Measurements from ENCODE around the gene NOC2L.

The NOC2L gene

GRCh38 chr1:917466-918091 lies 41.5 kb downstream of the NOC2L start:
- Histone ChIP-seq H3K36me3 (replicated peaks; ENCODE audit: insufficient read depth, low read length) (no peaks in the 10 kb centered on the region), H3K9ac (ENCODE audit: low read length) (no peak overlapping the region), H3K4me3 (ENCODE audit: low read length) (no peak overlapping the region), H3K9me3 (replicated peaks; ENCODE audit: insufficient read depth, low read length) (no peaks in the 10 kb centered on the region), H3K27me3 (replicated peaks; ENCODE audit: insufficient read depth, low read length) (peaks cover 100% of the 10 kb centered on the region), H3K27ac (ENCODE audit: low read length) (no peak overlapping the region), H3K4me2 (ENCODE audit: low read depth, low read length) (no peak overlapping the region), H3K79me2 (ENCODE audit: low read length) (no peaks in the 10 kb centered on the region), H3K4me1 (ENCODE audit: low read length) (no peaks in the 10 kb centered on the region; the same call in 1 of the 2 replicates), H3K9me2 (replicated peaks; ENCODE audit: insufficient read depth, low read length) (no peaks in the 10 kb centered on the region), H4K20me1 (ENCODE audit: insufficient read depth, low read length) (no peaks in the 10 kb centered on the region), H3F3A (ENCODE audit: insufficient read depth, low read length) (no peaks in the 10 kb centered on the region), H2AFZ (ENCODE audit: low read length) (no peak overlapping the region)
- DNase-seq, result no peak
- no peak for TF ChIP-seq CTCF (IDR thresholded peaks at IDR 0.05; ENCODE audit: low read length)
- no peak for TF ChIP-seq EZH2 (optimal IDR thresholded peaks at IDR 0.05; ENCODE audit: low read depth, low read length)
- TF ChIP-seq EZH2phosphoT487 (IDR thresholded peaks at IDR 0.05; ENCODE audit: low read length), result no peak

GRCh38 chr1:917076-917459 lies 42.0 kb downstream of the NOC2L start:
- no peak overlapping the region for H2AFZ ChIP-seq (ENCODE audit: low read length)
- H3F3A ChIP-seq (ENCODE audit: insufficient read depth, low read length), result no peaks in the 10 kb centered on the region
- no peaks in the 10 kb centered on the region for H3K36me3 ChIP-seq (replicated peaks; ENCODE audit: insufficient read depth, low read length)
- no peak for DNase-seq
- H3K4me3 ChIP-seq (ENCODE audit: low read length), result no peak overlapping the region
- no peak overlapping the region for H3K4me2 ChIP-seq (ENCODE audit: low read depth, low read length)
- H3K4me1 ChIP-seq (ENCODE audit: low read length), result no peaks in the 10 kb centered on the region; the same call in 1 of the 2 replicates
- no peaks in the 10 kb centered on the region for H3K9me2 ChIP-seq (replicated peaks; ENCODE audit: insufficient read depth, low read length)
- H3K79me2 ChIP-seq (ENCODE audit: low read length), result no peaks in the 10 kb centered on the region
- no peaks in the 10 kb centered on the region for H4K20me1 ChIP-seq (ENCODE audit: insufficient read depth, low read length)
- H3K9ac ChIP-seq (ENCODE audit: low read length), result no peak overlapping the region
- H3K27ac ChIP-seq (ENCODE audit: low read length), result no peak overlapping the region
- no peaks in the 10 kb centered on the region for H3K9me3 ChIP-seq (replicated peaks; ENCODE audit: insufficient read depth, low read length)
- TF ChIP-seq EZH2phosphoT487 (IDR thresholded peaks at IDR 0.05; ENCODE audit: low read length) (no peak), EZH2 (optimal IDR thresholded peaks at IDR 0.05; ENCODE audit: low read depth, low read length) (no peak), CTCF (IDR thresholded peaks at IDR 0.05; ENCODE audit: low read length) (no peak)
- H3K27me3 ChIP-seq (replicated peaks; ENCODE audit: insufficient read depth, low read length), result peaks cover 99% of the 10 kb centered on the region

GRCh38 chr1:916173-917075 lies 42.6 kb downstream of the NOC2L start:
- Histone ChIP-seq H3K79me2 (ENCODE audit: low read length) (no peaks in the 10 kb centered on the region), H4K20me1 (ENCODE audit: insufficient read depth, low read length) (no peaks in the 10 kb centered on the region), H3K27me3 (replicated peaks; ENCODE audit: insufficient read depth, low read length) (peaks cover 98% of the 10 kb centered on the region), H3K4me3 (ENCODE audit: low read length) (no peak overlapping the region), H3K27ac (ENCODE audit: low read length) (no peak overlapping the region), H3K9me2 (replicated peaks; ENCODE audit: insufficient read depth, low read length) (no peaks in the 10 kb centered on the region), H2AFZ (ENCODE audit: low read length) (no peak overlapping the region), H3K9me3 (replicated peaks; ENCODE audit: insufficient read depth, low read length) (no peaks in the 10 kb centered on the region), H3F3A (ENCODE audit: insufficient read depth, low read length) (no peaks in the 10 kb centered on the region), H3K4me2 (ENCODE audit: low read depth, low read length) (no peak overlapping the region), H3K4me1 (ENCODE audit: low read length) (no peaks in the 10 kb centered on the region; the same call in 1 of the 2 replicates), H3K9ac (ENCODE audit: low read length) (no peak overlapping the region), H3K36me3 (replicated peaks; ENCODE audit: insufficient read depth, low read length) (no peaks in the 10 kb centered on the region)
- no peak for DNase-seq
- TF ChIP-seq CTCF (IDR thresholded peaks at IDR 0.05; ENCODE audit: low read length) (no peak), EZH2phosphoT487 (IDR thresholded peaks at IDR 0.05; ENCODE audit: low read length) (no peak), EZH2 (optimal IDR thresholded peaks at IDR 0.05; ENCODE audit: low read depth, low read length) (no peak)
